IPS-18c (cell line): ENCODE measurements around the gene CCNY.

Experiments used
- H3K4me3 ChIP-seq: 2 replicates; pipeline ENCODE4 v1.7.0; 2013; ENCODE audit warnings: low read depth, mild to moderate bottlenecking, low read length, moderate library complexity; ENCODE audit not compliant: insufficient read depth
- H3K9me3 ChIP-seq: one replicate; pipeline ENCODE4 v1.6.1; 2013; ENCODE audit warnings: mild to moderate bottlenecking, low read length, moderate library complexity; ENCODE audit not compliant: control insufficient read depth, insufficient read depth

CCNY gene

GRCh38 chr10:35464825-35465456, 128.6 kb downstream of the CCNY start:
- Histone ChIP-seq H3K4me3 (peak overlapping the region; percentile 29; the same call in 1 of the 2 replicates), H3K9me3 (no peaks in the 10 kb centered on the region)

GRCh38 chr10:35465673-35466072, 129.4 kb downstream of the CCNY start:
- no peaks in the 10 kb centered on the region for H3K9me3 ChIP-seq
- peak overlapping the region; percentile 16; the same call in 1 of the 2 replicates for H3K4me3 ChIP-seq

GRCh38 chr10:35466170-35466569, 129.9 kb downstream of the CCNY start:
- no peak overlapping the region for H3K4me3 ChIP-seq
- H3K9me3 ChIP-seq: no peaks in the 10 kb centered on the region

GRCh38 chr10:35466661-35467060, 130.4 kb downstream of the CCNY start:
- Histone ChIP-seq H3K9me3 (no peaks in the 10 kb centered on the region), H3K4me3 (no peak overlapping the region)

- no peak overlapping the region for H3K4me3 ChIP-seq
- no peaks in the 10 kb centered on the region for H3K9me3 ChIP-seq
Observed at GRCh38 chr10:35467186-35467585, 130.9 kb downstream of the CCNY start.

GRCh38 chr10:35470248-35470924, 134.1 kb downstream of the CCNY start:
- no peak overlapping the region for H3K4me3 ChIP-seq

GRCh38 chr10:35470925-35471315, 134.6 kb downstream of the CCNY start:
- no peaks in the 10 kb centered on the region for H3K9me3 ChIP-seq
- no peak overlapping the region for H3K4me3 ChIP-seq

More at GRCh38 chr10:35470248-35470924, 134.1 kb downstream of the CCNY start:
- H3K9me3 ChIP-seq: no peaks in the 10 kb centered on the region

GRCh38 chr10:35471435-35471834, 135.1 kb downstream of the CCNY start:
- no peak overlapping the region for H3K4me3 ChIP-seq

GRCh38 chr10:35480142-35480541, 143.8 kb downstream of the CCNY start:
- Histone ChIP-seq H3K9me3 (no peaks in the 10 kb centered on the region), H3K4me3 (no peak overlapping the region)

More at GRCh38 chr10:35471435-35471834, 135.1 kb downstream of the CCNY start:
- H3K9me3 ChIP-seq: no peaks in the 10 kb centered on the region

GRCh38 chr10:35481413-35481812, 145.1 kb downstream of the CCNY start:
- Histone ChIP-seq H3K9me3 (no peaks in the 10 kb centered on the region), H3K4me3 (no peak overlapping the region)

GRCh38 chr10:35486297-35486990, 150.1 kb downstream of the CCNY start:
- Histone ChIP-seq H3K9me3 (no peaks in the 10 kb centered on the region), H3K4me3 (no peak overlapping the region)

- H3K4me3 ChIP-seq: no peak overlapping the region
- H3K9me3 ChIP-seq: no peaks in the 10 kb centered on the region
Observed at GRCh38 chr10:35487336-35488034, 151.2 kb downstream of the CCNY start.

GRCh38 chr10:35488228-35488627, 151.9 kb downstream of the CCNY start:
- Histone ChIP-seq H3K9me3 (no peaks in the 10 kb centered on the region), H3K4me3 (no peak overlapping the region)

- H3K4me3 ChIP-seq: no peak overlapping the region
- H3K9me3 ChIP-seq: no peaks in the 10 kb centered on the region
Observed at GRCh38 chr10:35492386-35493195, 156.3 kb downstream of the CCNY start.

- H3K4me3 ChIP-seq: no peak overlapping the region
- no peaks in the 10 kb centered on the region for H3K9me3 ChIP-seq
Observed at GRCh38 chr10:35493196-35494118, 157.1 kb downstream of the CCNY start.

- H3K4me3 ChIP-seq: no peak overlapping the region
- no peaks in the 10 kb centered on the region for H3K9me3 ChIP-seq
Observed at GRCh38 chr10:35495521-35496119, 159.3 kb downstream of the CCNY start.
